Stimulated activated CD8-positive, alpha-beta memory T cell treated with anti-CD3 and anti-CD28 coated beads, Interleukin-12 subunit alpha, Interleukin-12 subunit beta, amount 100 ng/mL, for 24 hours (primary cell): ENCODE results near the gene TPK1.
"Not testable (repeated sequence)": the region's sequence is repeated elsewhere in the genome, so short reads cannot be mapped to it uniquely, and the experiment has no call there.

Experiments
- DNase-seq: peaks from one replicate; pipeline ENCODE4 v3.0.0-alpha.2; 2020; ENCODE audit errors: extremely low read depth

TPK1 gene

GRCh38 chr7:144474800-144475615 is 360.8 kb downstream of the TPK1 start:
- DNase-seq = no peak

- no peak for DNase-seq
These were observed 361.5 kb downstream of the TPK1 start for GRCh38 chr7:144474363-144474762.

- no peak for DNase-seq
These were observed 361.9 kb downstream of the TPK1 start for GRCh38 chr7:144473908-144474307.

- no peak for DNase-seq
These were observed 365.8 kb downstream of the TPK1 start for GRCh38 chr7:144470078-144470477.

- DNase-seq = no peak
These were observed 366.7 kb downstream of the TPK1 start for GRCh38 chr7:144468990-144469732.

- no peak for DNase-seq
These were observed 376.2 kb downstream of the TPK1 start for GRCh38 chr7:144459635-144460034.

- DNase-seq = no peak
These were observed 380.8 kb downstream of the TPK1 start for GRCh38 chr7:144455040-144455404.

- DNase-seq = no peak
These were observed 381.4 kb downstream of the TPK1 start for GRCh38 chr7:144454256-144455039.

GRCh38 chr7:144452064-144452463 is 383.8 kb downstream of the TPK1 start:
- no peak for DNase-seq

- no peak for DNase-seq
These were observed 390.3 kb downstream of the TPK1 start for GRCh38 chr7:144445590-144445989.

- DNase-seq = no peak
These were observed 396.1 kb downstream of the TPK1 start for GRCh38 chr7:144439717-144440205.

GRCh38 chr7:144438759-144439158 is 397.1 kb downstream of the TPK1 start:
- DNase-seq = no peak

GRCh38 chr7:144437370-144438191 is 398.3 kb downstream of the TPK1 start:
- no peak for DNase-seq

GRCh38 chr7:144436500-144436899 is 399.4 kb downstream of the TPK1 start:
- DNase-seq = no peak

- DNase-seq = no peak
These were observed 407.4 kb downstream of the TPK1 start for GRCh38 chr7:144428431-144428830.

GRCh38 chr7:144427539-144427938 is 408.3 kb downstream of the TPK1 start:
- not testable (repeated sequence) for DNase-seq

- DNase-seq = not testable (repeated sequence)
These were observed 416.9 kb downstream of the TPK1 start for GRCh38 chr7:144418931-144419330.

GRCh38 chr7:144416341-144416740 is 419.5 kb downstream of the TPK1 start:
- no peak for DNase-seq

- no peak for DNase-seq
These were observed 420.0 kb downstream of the TPK1 start for GRCh38 chr7:144415858-144416257.

- no peak for DNase-seq
These were observed 421.0 kb downstream of the TPK1 start for GRCh38 chr7:144414815-144415214.

- no peak for DNase-seq
These were observed 425.4 kb downstream of the TPK1 start for GRCh38 chr7:144410441-144410840.
